Peyer's patch (tissue), 4 donors: ENCODE data around the gene NUDCD3.

ENCODE experiments used
- CTCF ChIP-seq, 6 experiments: fragments of 450-650 bp in 4 of 6; fragments of 200-600 bp in 2 of 6; sonication (generic) in 1 of 6; IDR thresholded peaks; one replicate each; pipeline ENCODE4 v1.5.1; 2017 to 2019; ENCODE audit warnings: antibody characterized with exemption in 6 of 6, mild to moderate bottlenecking in 3 of 6, moderate library complexity in 1 of 6
- POLR2A ChIP-seq, 2 donors: fragments of 450-650 bp; IDR thresholded peaks; one replicate each; pipeline ENCODE4 v1.5.1; 2017; ENCODE audit warnings: antibody characterized with exemption in 2 of 2, mild to moderate bottlenecking in 2 of 2, moderate library complexity in 2 of 2

DNA sequence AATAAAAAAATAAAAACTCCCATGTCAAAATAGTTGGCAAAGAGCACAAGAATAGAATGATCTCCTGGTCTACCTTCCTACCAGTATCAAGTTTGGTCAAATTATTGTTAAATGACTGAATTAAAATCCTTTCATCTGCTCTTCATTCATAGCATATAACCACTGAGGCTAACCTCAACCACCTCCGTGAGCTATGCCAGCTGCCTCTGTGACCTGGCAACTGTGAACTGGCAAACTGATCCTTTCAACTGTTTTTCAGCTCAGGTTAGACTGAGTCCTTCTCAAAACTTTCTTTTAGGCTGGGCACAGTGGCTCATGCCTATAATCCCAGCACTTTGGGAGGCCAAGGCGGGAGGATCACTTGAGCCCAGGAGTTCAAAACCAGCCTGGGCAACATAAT lies 36.1 kb downstream of the NUDCD3 start:
- no peak for TF ChIP-seq CTCF (IDR thresholded peaks at IDR 0.05)
- no peak for TF ChIP-seq POLR2A (IDR thresholded peaks at IDR 0.05)
